HG02610 (cell line): ENCODE results near the gene ENPEP.
"Not testable (repeated sequence)": the region's sequence is repeated elsewhere in the genome, so short reads cannot be mapped to it uniquely, and the experiment has no call there.

Source experiments
- ATAC-seq: cut with Tn5 transposase; IDR thresholded peaks from one replicate; pipeline ENCODE4 v1.9.1; 2021; ENCODE audit warnings: mild to moderate bottlenecking, moderate library complexity; ENCODE audit not compliant: unreplicated experiment

Gene ENPEP

GRCh38 chr4:110475881-110476818 lies at the start of gene ENPEP:
TSS of gene ENPEP (plus strand) at chr4:110476155. CDS start at chr4:110476415, 260 bp downstream.
- ATAC-seq = no peak

GRCh38 chr4:110431805-110432204 lies 44.1 kb upstream of the ENPEP start:
- not testable (repeated sequence) for ATAC-seq

GRCh38 chr4:110437292-110437691 lies 38.7 kb upstream of the ENPEP start:
- ATAC-seq = not testable (repeated sequence)

- not testable (repeated sequence) for ATAC-seq
Observed at GRCh38 chr4:110439209-110439608, 36.7 kb upstream of the ENPEP start.

GRCh38 chr4:110442309-110442708 lies 33.6 kb upstream of the ENPEP start:
- ATAC-seq = no peak

- no peak for ATAC-seq
Observed at GRCh38 chr4:110442788-110443187, 33.2 kb upstream of the ENPEP start.

- no peak for ATAC-seq
Observed at GRCh38 chr4:110449947-110450346, 26.0 kb upstream of the ENPEP start.

- ATAC-seq = no peak
Observed at GRCh38 chr4:110452546-110452945, 23.4 kb upstream of the ENPEP start.

GRCh38 chr4:110454441-110454840 lies 21.5 kb upstream of the ENPEP start:
- no peak for ATAC-seq

- no peak for ATAC-seq
Observed at GRCh38 chr4:110458494-110459266, 17.3 kb upstream of the ENPEP start.

GRCh38 chr4:110460074-110460746 lies 15.7 kb upstream of the ENPEP start:
- ATAC-seq = no peak

- no peak for ATAC-seq
Observed at GRCh38 chr4:110467400-110467799, 8.6 kb upstream of the ENPEP start.

GRCh38 chr4:110472583-110473329 lies 3.2 kb upstream of the ENPEP start:
- ATAC-seq = no peak

- no peak for ATAC-seq
Observed at GRCh38 chr4:110474481-110474880, 1.5 kb upstream of the ENPEP start.

GRCh38 chr4:110475080-110475479 lies 875 bp upstream of the ENPEP start:
- ATAC-seq = not testable (repeated sequence)

- no peak for ATAC-seq
Observed at GRCh38 chr4:110477836-110478235, 1.9 kb downstream of the ENPEP start.

GRCh38 chr4:110480031-110480549 lies 4.1 kb downstream of the ENPEP start:
- no peak for ATAC-seq

- no peak for ATAC-seq
Observed at GRCh38 chr4:110480746-110481271, 4.9 kb downstream of the ENPEP start.

- no peak for ATAC-seq
Observed at GRCh38 chr4:110483516-110483915, 7.6 kb downstream of the ENPEP start.

GRCh38 chr4:110484029-110484428 lies 8.1 kb downstream of the ENPEP start:
- ATAC-seq = peak; percentile 98
